IPS-18c (cell line): Measurements from ENCODE around the gene RAMAC.
"Not testable (repeated sequence)": the region's sequence is repeated elsewhere in the genome, so short reads cannot be mapped to it uniquely, and the experiment has no call there.

ENCODE experiments used
- H3K4me3 ChIP-seq: 2 replicates; pipeline ENCODE4 v1.7.0; 2013; ENCODE audit warnings: low read depth, mild to moderate bottlenecking, low read length, moderate library complexity; ENCODE audit not compliant: insufficient read depth
- H3K9me3 ChIP-seq: one replicate; pipeline ENCODE4 v1.6.1; 2013; ENCODE audit warnings: mild to moderate bottlenecking, low read length, moderate library complexity; ENCODE audit not compliant: control insufficient read depth, insufficient read depth

Gene RAMAC

DNA sequence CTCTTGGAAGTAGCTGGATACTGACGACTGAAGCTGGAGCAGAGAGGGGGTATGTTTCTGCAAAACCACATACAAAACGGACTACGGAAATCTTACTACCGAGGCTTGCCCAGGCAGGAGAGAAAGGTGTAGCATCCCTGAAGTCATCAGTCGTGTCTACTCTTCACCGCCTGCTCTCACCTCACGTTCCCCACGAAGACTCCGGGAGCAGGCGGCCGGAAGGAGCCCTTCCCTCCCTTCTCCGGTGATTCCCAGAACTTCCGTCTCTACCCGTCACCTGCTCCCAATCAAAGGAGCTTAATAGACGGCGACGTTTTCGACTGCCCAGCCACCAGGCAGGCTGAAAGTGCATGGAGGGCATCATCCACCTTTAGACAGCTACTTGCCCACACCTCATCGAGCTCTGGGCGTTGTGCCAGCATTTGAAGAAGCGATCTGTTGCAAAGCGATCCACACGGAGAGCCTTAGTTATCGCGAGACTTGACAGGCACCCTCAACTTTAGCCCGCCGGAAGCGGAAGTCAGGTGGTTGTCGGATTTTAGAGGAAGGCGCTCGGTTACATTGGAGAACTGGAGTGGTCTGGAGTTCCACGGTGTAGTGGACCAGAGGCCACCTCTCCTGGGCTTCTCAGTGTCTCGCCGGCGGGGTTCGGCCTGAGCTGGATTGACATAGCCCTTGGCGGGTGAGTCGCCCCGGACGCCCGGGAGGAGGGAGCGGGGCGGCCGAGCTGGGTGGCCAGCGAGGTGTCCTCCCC, at the start of gene RAMAC:
TSS of gene RAMAC (plus strand) at position 523 of the 754 bp plus-strand sequence. CDS start 2,809 bp downstream, outside the sequence.
- H3K4me3 ChIP-seq, result peak within 1 kb of the TSS; percentile 93

GRCh38 chr15:82936966-82937711, 48.9 kb upstream of the RAMAC start:
- Histone ChIP-seq H3K9me3 (no peaks in the 10 kb centered on the region), H3K4me3 (no peak overlapping the region)

More for the DNA sequence above, at the start of gene RAMAC:
- H3K9me3 ChIP-seq, result no peaks in the 10 kb centered on the region

DNA sequence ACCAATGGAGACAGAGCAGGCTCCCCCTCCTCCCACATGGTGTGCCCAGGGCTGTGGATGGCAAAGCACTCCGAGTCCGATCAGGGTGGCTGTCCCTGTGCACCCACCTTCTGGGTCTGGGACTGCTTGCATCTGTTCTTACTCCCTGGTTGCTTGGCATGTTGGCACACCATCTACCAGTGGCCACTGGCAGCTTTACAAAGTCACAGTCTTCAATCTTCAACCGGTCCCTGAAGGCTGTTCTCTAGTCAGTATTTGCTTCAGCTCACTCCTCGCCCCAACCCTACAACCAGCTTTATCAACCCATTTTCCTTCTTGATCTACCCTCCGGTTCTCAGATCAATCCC, 48.3 kb upstream of the RAMAC start:
- no peak overlapping the region for H3K4me3 ChIP-seq
- no peaks in the 10 kb centered on the region for H3K9me3 ChIP-seq

DNA sequence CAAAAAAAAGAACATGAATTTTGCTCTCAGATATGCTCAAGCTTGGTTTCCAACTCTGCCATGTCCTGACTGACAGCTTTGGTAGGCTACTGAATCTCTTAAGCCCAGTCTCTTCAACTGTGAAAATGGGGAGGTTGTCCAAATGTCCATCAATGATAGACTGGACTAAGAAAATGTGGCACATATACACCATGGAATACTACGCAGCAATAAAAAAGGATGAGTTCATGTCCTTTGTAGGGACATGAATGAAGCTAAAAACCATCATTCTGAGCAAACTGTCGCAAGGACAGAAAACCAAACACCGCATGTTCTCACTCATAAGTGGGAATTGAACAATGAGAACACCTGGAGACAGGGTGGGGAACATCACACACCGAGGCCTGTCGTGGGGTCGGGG, 46.3 kb upstream of the RAMAC start:
- not testable (repeated sequence) for H3K9me3 ChIP-seq, H3K4me3 ChIP-seq

DNA sequence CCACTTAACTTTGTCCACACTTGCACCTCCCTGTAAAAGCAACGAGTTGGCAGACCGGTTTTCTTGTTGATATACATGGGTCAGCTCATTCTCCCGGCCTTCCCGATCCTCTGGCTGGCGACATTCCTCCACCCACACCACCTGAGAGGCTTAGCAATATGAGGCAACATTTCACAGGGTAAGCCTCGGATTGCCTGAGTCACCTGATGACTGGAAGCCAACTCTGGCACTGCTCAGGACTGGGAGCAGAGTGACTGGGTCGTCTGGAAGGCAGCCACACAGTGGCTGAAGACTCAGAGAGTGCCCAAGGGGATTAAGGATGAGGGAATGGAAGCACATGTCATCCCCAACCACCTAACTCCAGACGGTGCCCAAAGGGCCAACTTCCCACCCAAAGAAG, 43.3 kb upstream of the RAMAC start:
- H3K9me3 ChIP-seq, result no peaks in the 10 kb centered on the region
- H3K4me3 ChIP-seq, result no peak overlapping the region

GRCh38 chr15:82943176-82943575, 42.8 kb upstream of the RAMAC start:
- H3K9me3 ChIP-seq, result no peaks in the 10 kb centered on the region
- H3K4me3 ChIP-seq, result no peak overlapping the region

DNA sequence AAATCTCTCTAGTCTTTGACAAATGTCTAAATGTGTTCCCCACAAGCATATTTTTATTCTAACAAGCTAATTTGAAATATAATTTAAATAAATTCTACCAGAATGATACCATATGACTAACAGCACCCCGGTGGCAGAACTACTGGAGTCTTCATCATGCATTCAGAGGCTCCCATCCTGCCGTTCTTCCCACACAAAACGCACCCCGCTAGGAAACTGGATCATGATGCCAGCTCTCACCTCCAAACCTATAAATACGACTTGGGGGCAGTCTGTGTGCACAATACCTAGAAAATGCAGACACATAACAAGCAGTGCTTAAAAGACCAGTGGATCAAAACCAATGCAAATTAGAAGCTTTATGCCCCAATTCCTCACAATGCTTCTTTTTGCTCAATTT, 42.0 kb upstream of the RAMAC start:
- H3K9me3 ChIP-seq, result no peaks in the 10 kb centered on the region
- no peak overlapping the region for H3K4me3 ChIP-seq

GRCh38 chr15:82944821-82945220, 41.2 kb upstream of the RAMAC start:
- no peak overlapping the region for H3K4me3 ChIP-seq
- no peaks in the 10 kb centered on the region for H3K9me3 ChIP-seq

DNA sequence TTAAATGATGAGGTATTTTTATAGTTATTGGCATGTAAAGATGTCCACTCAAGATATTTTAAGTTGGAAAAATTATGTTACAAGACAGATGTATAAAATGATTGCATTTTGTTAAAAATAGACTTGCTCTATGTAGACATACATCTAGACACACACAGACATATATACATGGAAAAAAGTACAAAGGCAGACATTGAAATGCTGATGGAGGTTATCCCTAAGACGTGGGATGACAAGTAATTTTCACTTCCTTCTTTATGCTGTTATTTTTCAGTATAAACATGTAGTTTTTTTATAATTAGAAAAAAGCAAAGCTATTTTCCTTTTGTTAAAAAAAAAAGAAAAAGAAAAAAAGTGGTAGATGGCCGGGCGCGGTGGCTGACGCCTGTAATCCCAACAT, 40.7 kb upstream of the RAMAC start:
- Histone ChIP-seq H3K9me3 (no peaks in the 10 kb centered on the region), H3K4me3 (no peak overlapping the region)

DNA sequence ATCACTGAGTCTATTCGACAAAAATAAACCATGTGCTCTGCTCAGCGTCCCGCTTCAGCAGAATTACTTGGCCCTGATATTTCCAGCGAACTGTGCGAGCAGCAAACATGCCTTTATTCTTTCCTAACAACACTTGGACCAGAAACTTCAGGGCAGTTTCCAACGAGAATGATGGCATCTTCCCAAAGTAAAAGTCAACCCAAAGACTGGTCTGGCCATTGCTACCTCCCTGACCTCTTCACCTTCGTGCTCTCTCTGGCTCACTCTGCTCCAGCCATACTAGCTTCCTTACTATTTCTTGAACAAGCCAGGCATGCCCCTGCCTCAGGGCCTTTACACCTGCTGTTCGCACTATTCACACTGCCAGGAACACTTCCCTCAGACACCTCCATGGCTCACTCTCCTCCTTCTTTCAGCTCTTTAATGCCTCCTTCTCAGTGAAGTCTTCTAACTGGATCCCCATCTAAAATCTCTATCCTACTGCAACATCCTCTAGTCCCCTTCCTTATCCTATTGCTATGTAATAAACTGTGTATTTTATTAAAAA, 39.8 kb upstream of the RAMAC start:
- Histone ChIP-seq H3K4me3 (no peak overlapping the region), H3K9me3 (no peaks in the 10 kb centered on the region)

GRCh38 chr15:82950295-82950694, 35.7 kb upstream of the RAMAC start:
- Histone ChIP-seq H3K9me3 (no peaks in the 10 kb centered on the region), H3K4me3 (no peak overlapping the region)

GRCh38 chr15:82950746-82951370, 35.2 kb upstream of the RAMAC start:
- Histone ChIP-seq H3K9me3 (no peaks in the 10 kb centered on the region), H3K4me3 (no peak overlapping the region)

- peak overlapping the region; percentile 73; the same call in 1 of the 2 replicates for H3K4me3 ChIP-seq
- H3K9me3 ChIP-seq, result no peaks in the 10 kb centered on the region
These were observed 34.4 kb upstream of the RAMAC start for GRCh38 chr15:82951472-82952157.

DNA sequence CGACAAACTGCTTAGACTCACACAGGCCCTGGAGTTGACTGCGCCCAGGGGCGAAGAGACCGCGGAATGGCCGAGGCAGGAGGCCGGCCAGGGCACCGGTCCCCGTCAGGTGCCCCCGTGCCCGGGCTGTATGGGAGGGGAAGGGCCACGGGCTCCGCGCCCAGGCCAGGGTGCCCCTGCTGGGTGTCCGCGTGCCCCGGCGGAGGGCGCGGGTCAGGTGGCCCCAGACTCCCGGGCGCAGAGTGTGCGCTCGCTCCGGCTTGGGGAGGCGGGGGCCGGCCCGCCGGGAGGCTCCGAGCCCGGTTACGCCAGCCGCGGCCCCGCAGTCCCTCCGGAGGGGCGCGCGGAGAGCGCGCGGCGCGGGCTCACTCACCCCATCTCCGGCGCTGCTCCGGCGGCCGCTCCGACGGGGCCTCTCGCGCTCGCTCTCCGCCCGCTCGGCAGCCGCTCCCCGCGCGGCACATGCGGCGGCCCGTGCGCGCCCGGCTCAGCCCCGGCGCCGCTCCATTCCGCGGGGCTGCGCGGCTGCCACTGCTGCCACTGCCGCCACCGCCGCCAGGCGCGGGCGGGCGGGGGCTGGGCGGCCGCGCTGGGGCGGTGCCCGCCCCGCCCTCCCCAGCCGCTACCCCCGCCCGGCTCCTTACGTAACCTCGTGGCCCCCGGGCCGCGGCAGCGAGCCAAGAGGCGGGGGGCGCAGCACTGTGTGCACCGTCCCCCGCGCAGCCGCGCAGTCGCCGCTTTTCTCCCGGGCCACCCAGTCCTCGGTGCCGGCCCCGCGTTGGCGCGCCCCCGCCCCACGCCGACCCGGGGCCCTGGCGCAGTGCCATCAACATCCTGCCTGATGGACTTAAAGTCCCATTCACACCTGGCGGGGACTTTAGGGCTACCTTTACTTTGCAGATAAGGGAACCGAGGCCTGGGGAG, 33.6 kb upstream of the RAMAC start, which contains the start of gene HOMER2:
TSS of gene HOMER2 (minus strand) at position 563 of the 924 bp plus-strand sequence. CDS start at position 378, 185 bp downstream.
- peak within 1 kb of the TSS; percentile 73 for H3K4me3 ChIP-seq
- H3K9me3 ChIP-seq, result no peaks in the 10 kb centered on the region

DNA sequence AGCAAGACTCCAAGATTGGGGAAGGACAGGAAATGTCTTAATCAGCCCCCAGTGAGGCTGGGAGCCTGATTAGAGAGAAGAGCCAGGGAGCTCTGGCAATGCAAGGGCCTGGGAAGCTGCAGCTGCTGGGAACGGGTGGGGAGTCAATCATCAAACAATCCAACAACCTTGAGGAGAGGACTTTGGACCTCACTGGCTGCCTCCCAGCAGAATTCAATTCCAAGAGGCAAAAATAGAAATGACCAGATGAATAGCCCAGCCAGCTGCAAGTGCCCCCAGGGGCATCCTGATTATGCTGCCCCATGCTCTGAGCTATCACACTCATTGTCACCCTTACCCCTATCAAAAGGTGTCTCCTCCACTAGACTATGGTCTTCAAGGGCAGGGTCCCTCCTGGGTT, 27.4 kb upstream of the RAMAC start:
- H3K9me3 ChIP-seq, result no peaks in the 10 kb centered on the region
- H3K4me3 ChIP-seq, result no peak overlapping the region

GRCh38 chr15:82959423-82959822, 26.6 kb upstream of the RAMAC start:
- Histone ChIP-seq H3K4me3 (no peak overlapping the region), H3K9me3 (no peaks in the 10 kb centered on the region)
